CD8-positive, alpha-beta memory T cell (primary cell): ENCODE data around the gene LCOR. TPM values are rescaled to one million over a fixed set of nuclear protein-coding genes. Genes with fewer than 3 reads are reported as not detected.

Experiments
- CTCF ChIA-PET: fragments of 350-600 bp; sonication (Branson Sonifier 250); formaldehyde crosslinking; loops from one replicate; lab custom pipeline; 2021; ENCODE audit warnings: antibody characterized with exemption; lab: Charles Lee
- POLR2A ChIA-PET: fragments of 350-600 bp; sonication (Branson Sonifier 250); formaldehyde crosslinking; loops from one replicate; lab custom pipeline; 2021; ENCODE audit warnings: antibody characterized with exemption; lab: Charles Lee
- DNase-seq, 5 donors: peaks; one replicate each; pipeline versions ENCODE4 v3.0.0 to v3.0.0-alpha.2; 2020 to 2022; ENCODE audit warnings: mixed read lengths in 1 of 5
- H3K27ac ChIP-seq: one replicate; pipeline ENCODE4 v1.7.0; 2013; ENCODE audit warnings: low read depth, mild to moderate bottlenecking, low read length, moderate library complexity
- H3K27me3 ChIP-seq: 2 replicates; pipeline ENCODE4 v1.7.0; 2013; ENCODE audit warnings: low read length, mild to moderate bottlenecking; ENCODE audit not compliant: insufficient read depth, poor library complexity, severe bottlenecking
- H3K36me3 ChIP-seq: 2 replicates; pipeline ENCODE4 v1.7.0; 2013; ENCODE audit warnings: mild to moderate bottlenecking, low read length, moderate library complexity; ENCODE audit not compliant: insufficient read depth
- H3K4me1 ChIP-seq: 2 replicates; pipeline ENCODE4 v1.7.0; 2013; ENCODE audit warnings: mild to moderate bottlenecking, low read length, moderate library complexity; ENCODE audit not compliant: insufficient read depth
- H3K4me3 ChIP-seq: 2 replicates; pipeline ENCODE4 v1.7.0; 2013; ENCODE audit warnings: mild to moderate bottlenecking, low read length
- H3K9me3 ChIP-seq: 2 replicates; pipeline ENCODE4 v1.7.0; 2013; ENCODE audit warnings: mild to moderate bottlenecking, low read length
- H3K27ac Mint-ChIP-seq, 8 donors: one replicate each; pipeline ENCODE4 v1.8.0; 2020 to 2021; ENCODE audit warnings: mixed read lengths in 8 of 8, mild to moderate bottlenecking in 6 of 8, inconsistent platforms in 3 of 8, moderate library complexity in 3 of 8
- H3K27me3 Mint-ChIP-seq, 2 donors: one replicate each; pipeline ENCODE4 v1.8.0; 2020 to 2021; ENCODE audit warnings: mixed read lengths in 2 of 2, mild to moderate bottlenecking in 1 of 2, moderate library complexity in 1 of 2
- H3K36me3 Mint-ChIP-seq, 3 donors: one replicate each; pipeline ENCODE4 v1.8.0; 2020 to 2021; ENCODE audit warnings: mixed read lengths in 3 of 3, inconsistent platforms in 1 of 3, mild to moderate bottlenecking in 1 of 3
- H3K4me1 Mint-ChIP-seq, 3 donors: one replicate each; pipeline ENCODE4 v1.8.0; 2020 to 2021; ENCODE audit warnings: mixed read lengths in 3 of 3, inconsistent platforms in 1 of 3, mild to moderate bottlenecking in 1 of 3
- H3K4me3 Mint-ChIP-seq, 7 donors: one replicate each; pipeline ENCODE4 v1.8.0; 2020 to 2021; ENCODE audit warnings: mixed read lengths in 7 of 7, mild to moderate bottlenecking in 6 of 7, moderate library complexity in 4 of 7, inconsistent platforms in 2 of 7
- H3K9me3 Mint-ChIP-seq, 5 donors: one replicate each; pipeline ENCODE4 v1.8.0; 2020 to 2022; ENCODE audit warnings: mixed read lengths in 5 of 5, mild to moderate bottlenecking in 3 of 5, moderate library complexity in 2 of 5, inconsistent platforms in 1 of 5
- polyA plus RNA-seq: library from polyadenylated mRNA; unstranded; fragments of 300-500 nt; fragmentation: Illumina TruSeq; gene quantifications from one replicate; pipeline ENCODE4 v1.2.3, GENCODE V29; 2021
- total RNA-seq, 2 experiments: library from RNA; stranded (reverse); gene quantifications; one replicate each; pipeline ENCODE4 v1.2.3, GENCODE V29; 2021

LCOR gene
- total and polyA plus RNA-seq, 3 experiments from 2014 or later = 20.3 to 26.1 (median 20.8) TPM

DNA sequence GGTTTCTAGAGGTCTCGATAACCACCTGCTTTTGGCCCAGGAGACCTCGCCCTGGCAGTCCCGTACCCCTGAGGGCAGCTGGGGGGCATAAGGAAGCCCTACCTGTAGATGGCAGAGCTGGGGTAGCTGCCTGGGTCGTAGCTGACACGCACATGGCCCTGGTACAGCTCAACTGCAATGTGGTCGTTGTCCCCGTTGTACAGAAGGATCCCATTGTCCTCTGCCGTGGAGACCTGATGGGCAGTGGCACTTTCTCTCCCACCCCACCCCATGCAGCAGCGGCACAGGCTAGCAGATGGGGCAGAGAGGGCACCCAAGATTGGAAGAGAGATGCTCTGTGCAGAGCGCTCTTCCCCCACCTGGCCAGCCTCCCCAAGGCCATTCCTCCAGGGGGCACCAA lies 172.5 kb downstream of the LCOR start:
- ChIA-PET POLR2A (no interaction called here), CTCF (no interaction called here)
- no peak for DNase-seq

GRCh38 chr10:97005349-97005748 lies 173.3 kb downstream of the LCOR start:
- Histone ChIP-seq H3K4me1 (no peaks in the 10 kb centered on the region), H3K4me3 (no peak overlapping the region), H3K27me3 (no peaks in the 10 kb centered on the region), H3K9me3 (no peaks in the 10 kb centered on the region), H3K36me3 (no peaks in the 10 kb centered on the region), H3K27ac (no peak overlapping the region)
- ChIA-PET CTCF (no interaction called here), POLR2A (no interaction called here)
- H3K36me3 Mint-ChIP-seq = peaks cover 0 to 31% (median 0%) of the 10 kb centered on the region in 3 donors
- peaks cover 6 to 10% of the 10 kb centered on the region in 2 donors for H3K27me3 Mint-ChIP-seq
- no peak for DNase-seq
- H3K4me1 Mint-ChIP-seq = no peaks in the 10 kb centered on the region
- no peak overlapping the region for H3K4me3 Mint-ChIP-seq
- peaks cover 16 to 30% (median 26%) of the 10 kb centered on the region in 5 donors for H3K9me3 Mint-ChIP-seq
- no peak overlapping the region for H3K27ac Mint-ChIP-seq

More for the DNA sequence above, 172.5 kb downstream of the LCOR start:
- no peak overlapping the region for H3K27ac Mint-ChIP-seq
- no peaks in the 10 kb centered on the region for H3K27me3 ChIP-seq
- H3K27ac ChIP-seq = no peak overlapping the region
- H3K9me3 ChIP-seq = no peaks in the 10 kb centered on the region
- H3K9me3 Mint-ChIP-seq = peaks cover 16 to 28% (median 26%) of the 10 kb centered on the region in 5 donors
- H3K4me1 ChIP-seq = no peaks in the 10 kb centered on the region
- peaks cover 6 to 10% of the 10 kb centered on the region in 2 donors for H3K27me3 Mint-ChIP-seq
- H3K36me3 ChIP-seq = no peaks in the 10 kb centered on the region
- H3K4me1 Mint-ChIP-seq = no peaks in the 10 kb centered on the region
- peaks cover 0 to 31% (median 0%) of the 10 kb centered on the region in 3 donors for H3K36me3 Mint-ChIP-seq
- H3K4me3 ChIP-seq = no peak overlapping the region
- H3K4me3 Mint-ChIP-seq = no peak overlapping the region

DNA sequence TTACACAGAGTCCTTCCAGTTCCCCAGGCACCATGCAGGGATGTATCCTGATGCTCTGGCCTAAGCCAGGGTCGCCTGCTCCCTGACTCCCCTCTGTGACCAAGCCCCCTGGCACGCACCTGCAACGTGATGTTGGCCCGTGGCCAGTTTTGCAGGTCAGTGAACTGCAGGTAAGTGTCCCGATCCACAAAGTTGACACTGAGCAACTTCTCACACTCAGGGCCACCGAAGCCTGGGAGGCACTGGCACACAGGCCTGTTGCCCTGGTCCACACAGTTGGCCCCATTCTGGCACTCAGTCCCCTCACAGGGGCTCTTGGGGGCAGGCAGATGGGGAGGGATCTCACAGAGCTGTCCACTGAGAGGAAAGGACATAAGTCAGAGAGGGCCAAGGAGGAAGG lies 174.3 kb downstream of the LCOR start:
- H3K4me1 Mint-ChIP-seq = no peaks in the 10 kb centered on the region
- CTCF ChIA-PET = no interaction called here

GRCh38 chr10:97007417-97007816 lies 175.3 kb downstream of the LCOR start:
- Mint-ChIP-seq H3K9me3 (peaks cover 16 to 30% (median 26%) of the 10 kb centered on the region in 5 donors), H3K27me3 (peaks cover 6 to 10% of the 10 kb centered on the region in 2 donors)
- CTCF ChIA-PET = no interaction called here

More for the DNA sequence above, 174.3 kb downstream of the LCOR start:
- H3K4me3 Mint-ChIP-seq = no peak overlapping the region
- peaks cover 6 to 10% of the 10 kb centered on the region in 2 donors for H3K27me3 Mint-ChIP-seq
- no peak overlapping the region for H3K27ac ChIP-seq
- POLR2A ChIA-PET = no interaction called here
- H3K9me3 Mint-ChIP-seq = peaks cover 16 to 30% (median 26%) of the 10 kb centered on the region in 5 donors
- H3K36me3 ChIP-seq = no peaks in the 10 kb centered on the region
- no peaks in the 10 kb centered on the region for H3K27me3 ChIP-seq
- H3K27ac Mint-ChIP-seq = no peak overlapping the region
- no peak overlapping the region for H3K4me3 ChIP-seq
- no peaks in the 10 kb centered on the region for H3K9me3 ChIP-seq
- DNase-seq = no peak
- no peaks in the 10 kb centered on the region for H3K4me1 ChIP-seq
- peaks cover 0 to 31% (median 0%) of the 10 kb centered on the region in 3 donors for H3K36me3 Mint-ChIP-seq

DNA sequence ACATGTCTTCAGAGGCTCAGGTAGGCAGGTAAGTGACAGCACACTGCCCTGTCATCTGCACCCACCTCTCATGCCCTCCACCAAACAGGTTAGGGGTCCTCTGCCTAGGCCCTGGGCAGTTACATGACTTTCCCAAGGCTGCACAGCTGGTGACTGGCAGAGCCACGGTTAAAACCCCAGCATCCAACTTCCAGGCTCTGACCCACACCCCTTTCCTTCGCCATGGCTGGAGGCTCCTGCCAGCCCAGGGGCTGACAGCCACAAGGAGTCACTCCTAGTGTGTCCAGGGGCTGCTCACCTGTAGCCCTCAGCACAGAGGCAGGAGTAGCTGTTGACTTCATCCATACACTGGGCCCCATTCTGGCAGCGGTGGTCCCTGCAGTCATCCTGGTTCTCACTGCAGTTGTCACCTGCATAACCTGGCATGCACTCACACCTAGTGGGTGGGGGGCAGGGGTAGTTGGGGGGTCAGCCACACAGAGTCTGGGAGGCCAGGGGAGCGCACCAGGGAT lies 178.7 kb downstream of the LCOR start:
- no peak overlapping the region for H3K4me3 ChIP-seq
- H3K36me3 ChIP-seq = no peaks in the 10 kb centered on the region
- no peaks in the 10 kb centered on the region for H3K27me3 ChIP-seq
- peaks cover 0 to 27% (median 0%) of the 10 kb centered on the region in 3 donors for H3K36me3 Mint-ChIP-seq
- peaks cover 2 to 5% of the 10 kb centered on the region in 2 donors for H3K27me3 Mint-ChIP-seq
- CTCF ChIA-PET = no interaction called here
- peaks cover 0 to 2% (median 0%) of the 10 kb centered on the region in 3 donors for H3K4me1 Mint-ChIP-seq
- H3K4me1 ChIP-seq = no peaks in the 10 kb centered on the region
- POLR2A ChIA-PET = no interaction called here
- peaks cover 12 to 27% (median 22%) of the 10 kb centered on the region in 5 donors for H3K9me3 Mint-ChIP-seq
- H3K27ac Mint-ChIP-seq = no peak overlapping the region
- no peak overlapping the region for H3K4me3 Mint-ChIP-seq
- no peak overlapping the region for H3K27ac ChIP-seq
- no peaks in the 10 kb centered on the region for H3K9me3 ChIP-seq
- no peak for DNase-seq

More at GRCh38 chr10:97007417-97007816, 175.3 kb downstream of the LCOR start:
- Mint-ChIP-seq H3K36me3 (peaks cover 0 to 31% (median 0%) of the 10 kb centered on the region in 3 donors), H3K4me3 (no peak overlapping the region), H3K4me1 (no peaks in the 10 kb centered on the region), H3K27ac (no peak overlapping the region)
- DNase-seq = no peak
- H3K27me3 ChIP-seq = no peaks in the 10 kb centered on the region
- POLR2A ChIA-PET = no interaction called here
- no peaks in the 10 kb centered on the region for H3K4me1 ChIP-seq
- no peak overlapping the region for H3K4me3 ChIP-seq
- no peaks in the 10 kb centered on the region for H3K36me3 ChIP-seq
- no peaks in the 10 kb centered on the region for H3K9me3 ChIP-seq
- H3K27ac ChIP-seq = no peak overlapping the region

GRCh38 chr10:97011397-97011796 lies 179.3 kb downstream of the LCOR start:
- Histone ChIP-seq H3K27me3 (no peaks in the 10 kb centered on the region), H3K9me3 (no peaks in the 10 kb centered on the region), H3K27ac (no peak overlapping the region), H3K36me3 (no peaks in the 10 kb centered on the region), H3K4me1 (no peaks in the 10 kb centered on the region), H3K4me3 (no peak overlapping the region)
- H3K27ac Mint-ChIP-seq = no peak overlapping the region
- H3K36me3 Mint-ChIP-seq = peaks cover 0 to 21% (median 0%) of the 10 kb centered on the region in 3 donors
- ChIA-PET CTCF (interaction anchor here (1.3 kb wide), 1 partner anchor 14 kb away, joined by 4 read pairs; no protein-coding TSS in a partner anchor), POLR2A (no interaction called here)
- H3K27me3 Mint-ChIP-seq = peaks cover 0 to 3% of the 10 kb centered on the region in 2 donors
- peaks cover under 1 to 2% (median 1%) of the 10 kb centered on the region in 3 donors for H3K4me1 Mint-ChIP-seq
- H3K4me3 Mint-ChIP-seq = no peak overlapping the region
- no peak for DNase-seq
- peaks cover 8 to 23% (median 19%) of the 10 kb centered on the region in 5 donors for H3K9me3 Mint-ChIP-seq

GRCh38 chr10:97012470-97012869 lies 180.4 kb downstream of the LCOR start:
- no peak overlapping the region for H3K4me3 ChIP-seq
- no peak overlapping the region for H3K27ac Mint-ChIP-seq
- H3K27me3 Mint-ChIP-seq = no peaks in the 10 kb centered on the region
- H3K27ac ChIP-seq = no peak overlapping the region
- H3K9me3 Mint-ChIP-seq = peaks cover 0 to 12% (median 9%) of the 10 kb centered on the region in 5 donors
- no peaks in the 10 kb centered on the region for H3K36me3 ChIP-seq
- H3K4me1 Mint-ChIP-seq = peaks cover 10 to 11% (median 10%) of the 10 kb centered on the region in 3 donors
- no peak for DNase-seq
- no peak overlapping the region for H3K4me3 Mint-ChIP-seq
- H3K27me3 ChIP-seq = no peaks in the 10 kb centered on the region
- POLR2A ChIA-PET = no interaction called here
- H3K4me1 ChIP-seq = peaks cover 5% of the 10 kb centered on the region
- H3K9me3 ChIP-seq = no peaks in the 10 kb centered on the region
- H3K36me3 Mint-ChIP-seq = peaks cover 0 to 10% (median 0%) of the 10 kb centered on the region in 3 donors
- CTCF ChIA-PET = interaction anchor here (1.3 kb wide), 1 partner anchor 13 kb away, joined by 4 read pairs; no protein-coding TSS in a partner anchor

- Mint-ChIP-seq H3K27ac (no peak overlapping the region), H3K4me3 (no peak overlapping the region), H3K36me3 (peaks cover 0 to 5% (median 0%) of the 10 kb centered on the region in 3 donors), H3K27me3 (no peaks in the 10 kb centered on the region), H3K9me3 (peaks cover 0 to 5% (median 3%) of the 10 kb centered on the region in 5 donors), H3K4me1 (peaks cover 10 to 11% (median 10%) of the 10 kb centered on the region in 3 donors)
- H3K4me3 ChIP-seq = no peak overlapping the region
- no peaks in the 10 kb centered on the region for H3K36me3 ChIP-seq
- POLR2A ChIA-PET = no interaction called here
- no peaks in the 10 kb centered on the region for H3K9me3 ChIP-seq
- peaks cover 5% of the 10 kb centered on the region for H3K4me1 ChIP-seq
- CTCF ChIA-PET = interaction anchor here (0.8 to 1.3 kb wide), 2 partner anchors 23 to 24 kb away, joined by 3 read pairs; no protein-coding TSS in a partner anchor
- DNase-seq = no peak
- H3K27me3 ChIP-seq = no peaks in the 10 kb centered on the region
- H3K27ac ChIP-seq = no peak overlapping the region
Observed at GRCh38 chr10:97013568-97013967, 181.5 kb downstream of the LCOR start.
